Transverse colon (tissue), 4 donors: ENCODE data around the gene SMIM7. TPM values are rescaled to one million over a fixed set of nuclear protein-coding genes. Genes with fewer than 3 reads are reported as not detected.

Experiments used
- DNase-seq: peaks from one replicate; pipeline ENCODE4 v3.0.0-alpha.2; 2019
- H3K27ac ChIP-seq, 4 donors: fragments of 200-600 bp; sonication (generic); 2 replicates each; pipeline ENCODE4 v1.5.1; 2016 to 2018; ENCODE audit warnings: inconsistent platforms in 4 of 4
- H3K27me3 ChIP-seq: fragments of 200-600 bp; sonication (generic); 2 replicates; pipeline ENCODE4 v1.5.1; 2017; ENCODE audit warnings: inconsistent platforms
- H3K36me3 ChIP-seq, 4 donors: fragments of 200-600 bp; sonication (generic); 2 replicates each; pipeline ENCODE4 v1.5.1; 2017 to 2019; ENCODE audit warnings: inconsistent platforms in 4 of 4
- H3K4me1 ChIP-seq, 4 donors: fragments of 200-600 bp; sonication (generic); 2 replicates each; pipeline ENCODE4 v1.5.1; 2017 to 2020; ENCODE audit warnings: inconsistent platforms in 4 of 4
- H3K4me3 ChIP-seq, 4 donors: fragments of 200-600 bp; sonication (generic); 1 replicate in 1 of 4; 2 replicates in 3 of 4; pipeline versions ENCODE4 v1.5.1 to v1.6.1; 2017 to 2019; ENCODE audit warnings: inconsistent platforms in 4 of 4
- H3K9me3 ChIP-seq, 2 donors: fragments of 200-600 bp; sonication (generic); 2 replicates each; pipeline ENCODE4 v1.5.1; 2017 to 2019; ENCODE audit warnings: inconsistent platforms in 2 of 2
- EP300 ChIP-seq: sonication (generic); formaldehyde crosslinking; IDR thresholded peaks from one replicate; pipeline ENCODE4 v1.6.1; 2017; ENCODE audit warnings: antibody characterized with exemption, low read depth
- POLR2A ChIP-seq: fragments of 450-650 bp; IDR thresholded peaks from one replicate; pipeline ENCODE4 v1.6.1; 2016; ENCODE audit warnings: antibody characterized with exemption, mild to moderate bottlenecking, moderate library complexity
- POLR2AphosphoS5 ChIP-seq, 3 donors: sonication (generic); formaldehyde crosslinking; IDR thresholded peaks; one replicate each; pipeline ENCODE4 v1.6.1; 2016; ENCODE audit warnings: antibody characterized with exemption in 3 of 3
- WGBS, 2 donors: methylation state at CpG; one replicate each; pipeline ENCODE4 v1.1.5; 2018; ENCODE audit warnings: low coverage in 1 of 2; 5-methylcytosine and 5-hydroxymethylcytosine counted together
- in situ Hi-C, 4 donors: fragments of 200-750 bp; cut with MboI; loops; one replicate each; pipeline versions ENCODE4 v1.15.0 to v1.15.1; 2017; ENCODE audit warnings: low sequenced_read_pairs in 3 of 4, low pct_ligation_motif_present in 1 of 4, low pct_unique_long_range_greater_than_20kb in 1 of 4
- intact Hi-C: fragments of 100-400 bp; cut with DNase I; formaldehyde crosslinking; loops from one replicate; pipeline ENCODE4 v1.15.1; 2023; ENCODE audit warnings: low total_unique reads
- total RNA-seq, 4 donors: library from RNA; depleted of rRNA; stranded (reverse); fragments of >200 nt; gene quantifications; one replicate each; pipeline ENCODE4 v1.1.0, GENCODE V29; 2016
- TF ChIP-seq, protein P1 (sequence below), 5 experiments: fragments of 200-600 bp in 3 of 5; fragments of 450-650 bp in 2 of 5; sonication (generic) in 3 of 5; IDR thresholded peaks; 1 replicate in 2 of 5; 2 replicates in 3 of 5; pipeline ENCODE4 v1.5.1; 2016 to 2017; ENCODE audit warnings: antibody characterized with exemption in 5 of 5, inconsistent platforms in 3 of 5, mild to moderate bottlenecking in 2 of 5, moderate library complexity in 1 of 5

SMIM7 gene
- total RNA-seq, 4 donors from 2014 or later = 28.8 to 1,114 (median 108) TPM

DNA sequence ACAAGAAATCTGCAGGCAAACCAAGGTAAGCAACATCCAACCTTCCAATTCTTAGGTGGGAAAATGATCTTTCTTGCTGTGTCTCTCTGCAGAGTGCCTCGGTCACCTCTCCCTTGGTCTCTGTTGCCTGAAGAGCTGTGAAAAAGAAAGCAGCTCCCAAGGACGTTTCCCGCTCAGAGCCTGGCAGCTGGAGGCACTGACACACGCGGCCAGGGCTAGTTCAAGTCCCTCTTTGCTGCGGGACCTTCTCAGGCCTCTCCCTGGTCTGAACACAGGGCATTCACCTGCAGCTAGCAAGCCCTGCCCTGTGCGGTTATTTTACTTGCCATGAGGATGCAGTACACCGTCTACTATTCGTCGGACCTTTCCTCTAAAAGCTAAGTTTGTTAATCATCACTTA is 35.7 kb downstream of the SMIM7 start:
- Histone ChIP-seq H3K4me3 (no peak overlapping the region), H3K4me1 (peaks cover 23 to 41% (median 28%) of the 10 kb centered on the region in 4 donors), H3K9me3 (no peaks in the 10 kb centered on the region), H3K27ac (no peak overlapping the region), H3K27me3 (no peaks in the 10 kb centered on the region), H3K36me3 (no peaks in the 10 kb centered on the region)
- 67 to 83% methylated on average over 2 to 10 of the region's 10 CpGs for WGBS, 2 donors
- no peak for DNase-seq
- TF ChIP-seq, protein P1, sequence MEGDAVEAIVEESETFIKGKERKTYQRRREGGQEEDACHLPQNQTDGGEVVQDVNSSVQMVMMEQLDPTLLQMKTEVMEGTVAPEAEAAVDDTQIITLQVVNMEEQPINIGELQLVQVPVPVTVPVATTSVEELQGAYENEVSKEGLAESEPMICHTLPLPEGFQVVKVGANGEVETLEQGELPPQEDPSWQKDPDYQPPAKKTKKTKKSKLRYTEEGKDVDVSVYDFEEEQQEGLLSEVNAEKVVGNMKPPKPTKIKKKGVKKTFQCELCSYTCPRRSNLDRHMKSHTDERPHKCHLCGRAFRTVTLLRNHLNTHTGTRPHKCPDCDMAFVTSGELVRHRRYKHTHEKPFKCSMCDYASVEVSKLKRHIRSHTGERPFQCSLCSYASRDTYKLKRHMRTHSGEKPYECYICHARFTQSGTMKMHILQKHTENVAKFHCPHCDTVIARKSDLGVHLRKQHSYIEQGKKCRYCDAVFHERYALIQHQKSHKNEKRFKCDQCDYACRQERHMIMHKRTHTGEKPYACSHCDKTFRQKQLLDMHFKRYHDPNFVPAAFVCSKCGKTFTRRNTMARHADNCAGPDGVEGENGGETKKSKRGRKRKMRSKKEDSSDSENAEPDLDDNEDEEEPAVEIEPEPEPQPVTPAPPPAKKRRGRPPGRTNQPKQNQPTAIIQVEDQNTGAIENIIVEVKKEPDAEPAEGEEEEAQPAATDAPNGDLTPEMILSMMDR (IDR thresholded peaks at IDR 0.05) = no peak
- TF ChIP-seq POLR2AphosphoS5 (IDR thresholded peaks at IDR 0.05) (no peak), EP300 (no peak), POLR2A (no peak)
- intact Hi-C loops (loop anchor here (10.0 kb wide), 1 partner anchor 49 kb away; the partner anchor contains the start of gene SLC35E1), in situ Hi-C loops (no loop called here)

GRCh38 chr19:16623576-16623975 is 36.4 kb downstream of the SMIM7 start:
- 79 to 86% methylated on average over 6 of the region's 6 CpGs for WGBS, 2 donors
- in situ Hi-C loops = no loop called here
- no peak overlapping the region for H3K4me3 ChIP-seq

DNA sequence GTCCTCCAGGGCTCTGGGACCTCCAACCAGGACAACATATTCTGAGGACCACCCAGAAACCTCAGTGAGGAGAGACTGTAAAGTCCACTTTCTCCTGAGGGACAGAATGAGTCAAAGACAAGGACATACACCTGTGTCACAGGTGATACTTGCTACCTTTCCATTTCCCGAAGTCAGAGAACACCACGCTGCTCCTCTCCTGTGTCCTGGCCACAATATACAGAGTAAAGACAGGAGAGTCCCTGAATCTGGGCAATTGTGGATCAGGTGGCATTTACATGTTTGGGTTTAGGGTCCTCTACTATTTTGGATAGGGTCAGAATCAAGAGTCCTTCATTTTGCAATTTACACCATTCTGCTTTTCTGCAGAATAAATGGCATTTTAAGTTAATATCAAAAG is 36.9 kb downstream of the SMIM7 start:
- intact Hi-C loops = loop anchor here (10.0 kb wide), 1 partner anchor 48 kb away; the partner anchor contains the start of gene SLC35E1
- H3K4me3 ChIP-seq = no peak overlapping the region
- in situ Hi-C loops = no loop called here
- no peaks in the 10 kb centered on the region for H3K9me3 ChIP-seq
- TF ChIP-seq POLR2A (no peak), POLR2AphosphoS5 (IDR thresholded peaks at IDR 0.05) (no peak), EP300 (no peak)
- TF ChIP-seq, protein P1 (IDR thresholded peaks at IDR 0.05) = no peak
- 95% methylated on average over 2 of the region's 2 CpGs; no CpG with 5 or more reads in 1 of the 2 donors for WGBS, 2 donors
- H3K27ac ChIP-seq = no peak overlapping the region
- no peaks in the 10 kb centered on the region for H3K27me3 ChIP-seq
- no peak for DNase-seq
- peaks cover 19 to 44% (median 24%) of the 10 kb centered on the region in 4 donors for H3K4me1 ChIP-seq
- H3K36me3 ChIP-seq = no peaks in the 10 kb centered on the region

More at GRCh38 chr19:16623576-16623975, 36.4 kb downstream of the SMIM7 start:
- intact Hi-C loops = loop anchor here (10.0 kb wide), 1 partner anchor 49 kb away; the partner anchor contains the start of gene SLC35E1
- Histone ChIP-seq H3K36me3 (no peaks in the 10 kb centered on the region), H3K4me1 (peaks cover 19 to 44% (median 24%) of the 10 kb centered on the region in 4 donors), H3K27ac (no peak overlapping the region), H3K27me3 (no peaks in the 10 kb centered on the region), H3K9me3 (no peaks in the 10 kb centered on the region)
- TF ChIP-seq POLR2A (no peak), POLR2AphosphoS5 (IDR thresholded peaks at IDR 0.05) (no peak), EP300 (no peak)
- TF ChIP-seq, protein P1 (IDR thresholded peaks at IDR 0.05) = no peak
- DNase-seq = no peak

- TF ChIP-seq EP300 = no peak
- TF ChIP-seq, protein P1 (IDR thresholded peaks at IDR 0.05) = no peak
- TF ChIP-seq POLR2AphosphoS5 (IDR thresholded peaks at IDR 0.05) = no peak
- no peak for TF ChIP-seq POLR2A
- 87 to 89% methylated on average over 3 to 7 of the region's 7 CpGs for WGBS, 2 donors
- H3K9me3 ChIP-seq = no peaks in the 10 kb centered on the region
- in situ Hi-C loops = no loop called here
- H3K36me3 ChIP-seq = no peaks in the 10 kb centered on the region
- intact Hi-C loops = loop anchor here (10.0 kb wide), 1 partner anchor 46 kb away; the partner anchor contains the start of gene SLC35E1
- no peaks in the 10 kb centered on the region for H3K27me3 ChIP-seq
- no peak overlapping the region for H3K4me3 ChIP-seq
- H3K27ac ChIP-seq = no peak overlapping the region
- DNase-seq = no peak
- peaks cover 10 to 37% (median 17%) of the 10 kb centered on the region in 4 donors for H3K4me1 ChIP-seq
Observed at GRCh38 chr19:16621165-16621800, 38.7 kb downstream of the SMIM7 start.
